Trophoblast cell (in vitro differentiated cells and primary cell): ENCODE data around the gene APOA5.

Experiments used
- DNase-seq, 2 donors: peaks; one replicate each; pipeline ENCODE4 v3.0.0-alpha.2; 2016
- H2AFZ ChIP-seq: 2 replicates; pipeline ENCODE4 v1.6.1; 2013; ENCODE audit warnings: low read length, moderate library complexity, mild to moderate bottlenecking; ENCODE audit not compliant: insufficient read depth, poor library complexity
- H2AK5ac ChIP-seq: 2 replicates; pipeline ENCODE4 v1.6.1; 2013; ENCODE audit warnings: mild to moderate bottlenecking, low read length
- H2BK120ac ChIP-seq: 2 replicates; pipeline ENCODE4 v1.6.1; 2013; ENCODE audit warnings: low read length, mild to moderate bottlenecking, moderate library complexity; ENCODE audit not compliant: insufficient read depth, poor library complexity
- H2BK12ac ChIP-seq: 2 replicates; pipeline ENCODE4 v1.6.1; 2013; ENCODE audit warnings: mild to moderate bottlenecking, low read length, moderate library complexity
- H2BK5ac ChIP-seq: 2 replicates; pipeline ENCODE4 v1.6.1; 2013; ENCODE audit warnings: low read length, low read depth, moderate library complexity, mild to moderate bottlenecking; ENCODE audit not compliant: poor library complexity
- H3K14ac ChIP-seq: 2 replicates; pipeline ENCODE4 v1.6.1; 2013; ENCODE audit warnings: mild to moderate bottlenecking, low read length
- H3K18ac ChIP-seq: 2 replicates; pipeline ENCODE4 v1.6.1; 2013; ENCODE audit warnings: mild to moderate bottlenecking, low read length
- H3K23ac ChIP-seq: 2 replicates; pipeline ENCODE4 v1.6.1; 2013; ENCODE audit warnings: low read length
- H3K27ac ChIP-seq: 2 replicates; pipeline ENCODE4 v1.5.1; 2013; ENCODE audit warnings: low read depth, mild to moderate bottlenecking, inconsistent platforms, low read length, moderate library complexity
- H3K27me3 ChIP-seq: 2 replicates; pipeline ENCODE4 v1.6.1; 2013; ENCODE audit warnings: inconsistent platforms, mild to moderate bottlenecking, low read length, moderate library complexity; ENCODE audit not compliant: insufficient read depth
- H3K36me3 ChIP-seq, 2 experiments: 1 replicate in 1 of 2; 2 replicates in 1 of 2; pipeline ENCODE4 v1.6.1; 2013; ENCODE audit warnings: low read length in 2 of 2, mild to moderate bottlenecking in 2 of 2, moderate library complexity in 1 of 2; ENCODE audit not compliant: insufficient read depth in 2 of 2, control insufficient read depth in 1 of 2
- H3K4ac ChIP-seq: 2 replicates; pipeline ENCODE4 v1.6.1; 2013; ENCODE audit warnings: low read depth, mild to moderate bottlenecking, low read length, moderate library complexity
- H3K4me1 ChIP-seq, 2 experiments: 1 replicate in 1 of 2; 2 replicates in 1 of 2; pipeline ENCODE4 v1.6.1; 2013; ENCODE audit warnings: low read length in 2 of 2, mild to moderate bottlenecking in 2 of 2, moderate library complexity in 1 of 2; ENCODE audit not compliant: insufficient read depth in 2 of 2, control insufficient read depth in 1 of 2
- H3K4me2 ChIP-seq: 2 replicates; pipeline ENCODE4 v1.6.1; 2013; ENCODE audit warnings: inconsistent platforms, mild to moderate bottlenecking, low read length, moderate library complexity
- H3K4me3 ChIP-seq: 2 replicates; pipeline ENCODE4 v1.5.1; 2013; ENCODE audit warnings: mild to moderate bottlenecking, low read depth, low read length, inconsistent platforms
- H3K79me1 ChIP-seq: one replicate; pipeline ENCODE4 v1.6.1; 2013; ENCODE audit warnings: low read length
- H3K79me2 ChIP-seq: 2 replicates; pipeline ENCODE4 v1.6.1; 2013; ENCODE audit warnings: low read length, mild to moderate bottlenecking; ENCODE audit not compliant: control insufficient read depth, insufficient read depth, poor library complexity
- H3K9ac ChIP-seq: 2 replicates; pipeline ENCODE4 v1.6.1; 2013; ENCODE audit warnings: mild to moderate bottlenecking, low read length
- H3K9me3 ChIP-seq: 2 replicates; pipeline ENCODE4 v1.6.1; 2013; ENCODE audit warnings: low read depth, mild to moderate bottlenecking, control low read depth, inconsistent platforms, low read length; ENCODE audit not compliant: insufficient read depth
- H4K12ac ChIP-seq: 2 replicates; pipeline ENCODE4 v1.6.1; 2013; ENCODE audit warnings: low read depth, mild to moderate bottlenecking, low read length, moderate library complexity
- H4K8ac ChIP-seq: 2 replicates; pipeline ENCODE4 v1.6.1; 2013; ENCODE audit warnings: low read depth, mild to moderate bottlenecking, low read length, moderate library complexity
- H4K91ac ChIP-seq: one replicate; pipeline ENCODE4 v1.6.1; 2013; ENCODE audit warnings: low read depth, mild to moderate bottlenecking, low read length, moderate library complexity
- WGBS: extraction: QIAGEN DNeasy Blood & Tissue Kit; methylation state at CpG from one replicate; pipeline ENCODE4 v1.1.7; 2013; ENCODE audit warnings: missing lambda C conversion rate; ENCODE audit not compliant: insufficient read length, insufficient coverage; ENCODE audit errors: extremely low coverage; 5-methylcytosine and 5-hydroxymethylcytosine counted together

Gene APOA5

DNA sequence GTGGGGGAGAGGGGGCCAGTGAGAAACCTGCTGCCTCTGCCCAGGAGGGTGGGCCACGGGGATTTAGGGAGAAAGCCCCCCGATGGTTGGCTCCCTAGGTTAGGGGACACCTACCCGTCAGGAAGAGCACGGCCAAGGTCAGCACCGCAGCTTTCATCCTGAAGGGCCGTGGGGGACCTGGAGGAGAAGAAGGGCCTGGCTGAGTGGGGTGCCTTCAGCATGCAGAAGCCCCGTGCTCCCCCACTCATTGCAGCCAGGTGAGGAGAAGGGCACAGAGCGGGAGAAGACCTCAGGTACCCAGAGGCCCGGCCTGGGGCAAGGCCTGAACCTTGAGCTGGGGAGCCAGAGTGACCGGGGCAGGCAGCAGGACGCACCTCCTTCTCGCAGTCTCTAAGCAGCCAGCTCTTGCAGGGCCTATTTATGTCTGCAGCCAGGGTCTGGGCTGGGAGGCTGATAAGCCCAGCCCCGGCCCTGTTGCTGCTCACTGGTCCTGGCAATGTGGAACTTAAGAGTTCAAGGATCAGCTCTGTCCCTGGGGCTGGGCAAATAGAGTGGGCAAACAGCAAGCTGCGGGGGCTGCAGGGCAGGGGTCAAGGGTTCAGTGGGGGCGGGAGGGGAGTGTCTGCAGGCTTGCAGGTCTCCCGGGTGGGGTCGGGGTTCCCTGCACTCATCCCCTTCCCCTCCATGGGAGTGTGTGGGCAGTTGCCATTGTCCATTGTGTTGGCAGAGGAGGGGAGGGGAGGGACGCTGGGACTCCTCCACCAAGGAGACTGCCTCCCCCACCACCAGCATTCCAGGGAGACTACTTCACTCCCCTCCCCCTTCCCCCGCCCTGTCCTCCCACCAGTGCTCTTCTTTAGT is 45.8 kb upstream of the APOA5 start, which contains the start of gene APOA1:
APOA1 (minus strand) TSS at position 392 of the 861 bp plus-strand sequence; CDS start at position 157, 235 bp downstream.
- H2BK5ac ChIP-seq: no peak within 1 kb of the TSS
- H3K27me3 ChIP-seq: no peaks in the 10 kb centered on the region
- H3K27ac ChIP-seq: no peak within 1 kb of the TSS
- no peaks in the 10 kb centered on the region for H3K36me3 ChIP-seq
- peak within 1 kb of the TSS; percentile 31 for H4K91ac ChIP-seq
- H3K14ac ChIP-seq: no peak within 1 kb of the TSS
- no peak within 1 kb of the TSS for H3K9ac ChIP-seq
- peaks cover 10 to 12% of the 10 kb centered on the region in 2 experiments for H3K4me1 ChIP-seq
- H4K12ac ChIP-seq: no peak within 1 kb of the TSS
- peak within 1 kb of the TSS; percentile 11 for H4K8ac ChIP-seq
- no peak within 1 kb of the TSS for H2BK12ac ChIP-seq
- DNase-seq: no peak
- H3K9me3 ChIP-seq: no peaks in the 10 kb centered on the region
- H3K79me2 ChIP-seq: no peaks in the 10 kb centered on the region
- WGBS: no CpG with 5 or more reads among the region's 19 CpGs
- H3K4ac ChIP-seq: no peak within 1 kb of the TSS
- H2AK5ac ChIP-seq: no peak within 1 kb of the TSS
- no peak within 1 kb of the TSS for H3K4me3 ChIP-seq
- no peak within 1 kb of the TSS for H2AFZ ChIP-seq
- no peak within 1 kb of the TSS for H3K4me2 ChIP-seq
- H3K18ac ChIP-seq: no peak within 1 kb of the TSS
- H2BK120ac ChIP-seq: no peak within 1 kb of the TSS
- no peak within 1 kb of the TSS for H3K23ac ChIP-seq
- H3K79me1 ChIP-seq: no peaks in the 10 kb centered on the region

DNA sequence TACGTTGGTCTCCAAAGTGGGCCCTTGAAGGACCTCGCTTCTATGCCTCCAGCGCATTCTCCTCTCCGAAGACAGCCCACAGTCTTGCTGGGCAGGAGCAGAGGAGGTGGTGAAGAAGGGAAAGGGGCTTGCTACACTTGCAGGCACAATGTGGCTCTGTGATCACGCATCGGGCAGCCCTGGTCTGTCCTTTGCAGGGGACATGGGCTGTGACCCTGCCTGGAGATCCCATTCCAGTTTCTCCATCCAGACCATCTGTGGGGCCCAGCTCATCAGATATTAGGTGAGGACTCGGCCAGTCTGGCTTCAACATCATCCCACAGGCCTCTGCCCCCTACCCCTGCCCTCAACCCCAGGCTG is 44.9 kb upstream of the APOA5 start:
- Histone ChIP-seq H2AFZ (no peak overlapping the region), H3K27ac (no peak overlapping the region), H3K9ac (no peak overlapping the region), H3K4me2 (no peak overlapping the region), H3K4me3 (no peak overlapping the region), H2AK5ac (no peak overlapping the region), H3K4me1 (peaks cover 10 to 12% of the 10 kb centered on the region in 2 experiments), H3K23ac (no peak overlapping the region), H4K12ac (no peak overlapping the region), H3K79me2 (no peaks in the 10 kb centered on the region), H3K14ac (no peak overlapping the region), H3K4ac (no peak overlapping the region), H2BK12ac (no peak overlapping the region), H4K91ac (no peak overlapping the region), H2BK5ac (no peak overlapping the region), H4K8ac (no peak overlapping the region), H3K9me3 (no peaks in the 10 kb centered on the region), H2BK120ac (no peak overlapping the region), H3K18ac (no peak overlapping the region), H3K36me3 (no peaks in the 10 kb centered on the region), H3K79me1 (no peaks in the 10 kb centered on the region), H3K27me3 (no peaks in the 10 kb centered on the region)
- DNase-seq: no peak
- no CpG with 5 or more reads among the region's 7 CpGs for WGBS

DNA sequence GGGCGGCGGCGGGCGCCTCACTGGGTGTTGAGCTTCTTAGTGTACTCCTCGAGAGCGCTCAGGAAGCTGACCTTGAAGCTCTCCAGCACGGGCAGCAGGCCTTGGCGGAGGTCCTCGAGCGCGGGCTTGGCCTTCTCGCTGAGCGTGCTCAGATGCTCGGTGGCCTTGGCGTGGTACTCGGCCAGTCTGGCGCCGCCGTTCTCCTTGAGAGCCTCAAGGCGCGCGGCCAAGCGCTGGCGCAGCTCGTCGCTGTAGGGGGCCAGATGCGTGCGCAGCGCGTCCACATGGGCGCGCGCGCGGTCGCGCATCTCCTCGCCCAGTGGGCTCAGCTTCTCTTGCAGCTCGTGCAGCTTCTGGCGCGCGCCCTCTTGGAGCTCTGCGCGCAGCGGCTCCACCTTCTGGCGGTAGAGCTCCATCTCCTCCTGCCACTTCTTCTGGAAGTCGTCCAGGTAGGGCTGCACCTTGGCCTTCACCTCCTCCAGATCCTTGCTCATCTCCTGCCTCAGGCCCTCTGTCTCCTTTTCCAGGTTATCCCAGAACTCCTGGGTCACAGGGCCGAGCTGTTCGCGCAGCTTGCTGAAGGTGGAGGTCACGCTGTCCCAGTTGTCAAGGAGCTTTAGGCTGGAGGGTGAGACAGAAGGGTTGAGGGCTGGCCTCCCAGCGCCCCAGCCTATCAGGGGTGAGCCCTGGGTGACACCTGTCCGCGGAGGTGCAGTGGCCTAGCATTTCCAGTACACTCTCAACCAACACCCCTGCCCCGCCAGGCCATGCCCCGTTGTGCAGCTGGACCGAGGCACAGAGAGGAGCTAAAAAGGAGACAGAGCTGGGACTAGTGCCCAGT is 44.3 kb upstream of the APOA5 start:
- no peaks in the 10 kb centered on the region for H3K36me3 ChIP-seq
- DNase-seq: peak; percentile 64 to 81
- H2BK5ac ChIP-seq: no peak overlapping the region
- H3K4me2 ChIP-seq: peak overlapping the region; percentile 73
- no peaks in the 10 kb centered on the region for H3K79me2 ChIP-seq
- peak overlapping the region; percentile 15 for H3K14ac ChIP-seq
- no CpG with 5 or more reads among the region's 57 CpGs for WGBS
- no peak overlapping the region for H3K18ac ChIP-seq
- H2AFZ ChIP-seq: peak overlapping the region; percentile 54
- H3K79me1 ChIP-seq: no peaks in the 10 kb centered on the region
- no peaks in the 10 kb centered on the region for H3K9me3 ChIP-seq
- H4K91ac ChIP-seq: no peak overlapping the region
- H2BK120ac ChIP-seq: no peak overlapping the region
- no peak overlapping the region for H3K4ac ChIP-seq
- H3K4me3 ChIP-seq: peak overlapping the region; percentile 40
- no peak overlapping the region for H3K9ac ChIP-seq
- peaks cover 10 to 12% of the 10 kb centered on the region in 2 experiments for H3K4me1 ChIP-seq
- H4K8ac ChIP-seq: no peak overlapping the region
- no peaks in the 10 kb centered on the region for H3K27me3 ChIP-seq
- no peak overlapping the region for H2AK5ac ChIP-seq
- no peak overlapping the region for H4K12ac ChIP-seq
- no peak overlapping the region for H2BK12ac ChIP-seq
- no peak overlapping the region for H3K27ac ChIP-seq
- H3K23ac ChIP-seq: no peak overlapping the region

GRCh38 chr11:116835042-116835772 is 43.5 kb upstream of the APOA5 start:
- WGBS: no CpG with 5 or more reads among the region's 28 CpGs
- H2BK120ac ChIP-seq: no peak overlapping the region
- H3K79me2 ChIP-seq: no peaks in the 10 kb centered on the region
- peak overlapping the region; percentile 73 for H3K4me2 ChIP-seq
- no peak overlapping the region for H3K18ac ChIP-seq
- H3K9me3 ChIP-seq: no peaks in the 10 kb centered on the region
- no peak overlapping the region for H4K8ac ChIP-seq
- DNase-seq: no peak
- no peak overlapping the region for H2AFZ ChIP-seq
- H2AK5ac ChIP-seq: no peak overlapping the region
- H3K4me3 ChIP-seq: no peak overlapping the region
- no peaks in the 10 kb centered on the region for H3K27me3 ChIP-seq
- H3K14ac ChIP-seq: no peak overlapping the region
- H4K12ac ChIP-seq: no peak overlapping the region
- H3K9ac ChIP-seq: no peak overlapping the region
- no peak overlapping the region for H2BK5ac ChIP-seq
- peaks cover under 1% of the 10 kb centered on the region for H3K79me1 ChIP-seq
- no peaks in the 10 kb centered on the region for H3K36me3 ChIP-seq
- no peak overlapping the region for H3K23ac ChIP-seq
- no peak overlapping the region for H2BK12ac ChIP-seq
- H3K4ac ChIP-seq: no peak overlapping the region
- H4K91ac ChIP-seq: no peak overlapping the region
- H3K27ac ChIP-seq: no peak overlapping the region
- peaks cover 12 to 15% of the 10 kb centered on the region in 2 experiments for H3K4me1 ChIP-seq
